Measurements from ENCODE around the gene REG3G. TPM values are rescaled to one million over a fixed set of nuclear protein-coding genes. Genes with fewer than 3 reads are reported as not detected.

The REG3G gene
- total RNA-seq, 6 experiments from 2014 or later: not detected

DNA sequence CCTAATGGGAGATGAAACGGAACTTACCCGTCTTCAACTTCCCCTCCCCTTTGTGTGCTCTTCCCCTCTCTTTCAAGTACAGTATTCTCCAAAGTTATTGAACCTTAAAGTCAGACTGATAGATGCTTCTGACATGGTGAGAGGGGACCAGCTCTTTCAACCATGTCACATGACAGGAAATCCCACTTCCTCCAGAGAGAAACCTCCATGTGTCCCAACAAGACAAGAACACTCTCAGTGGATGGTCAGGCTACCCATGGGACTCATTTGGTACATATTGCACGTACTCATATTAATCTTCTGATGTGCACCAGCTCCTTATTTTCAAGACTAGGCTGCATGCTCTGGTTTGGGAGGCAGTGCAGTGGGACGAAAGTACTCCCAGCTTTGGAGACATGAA lies 44.6 kb upstream of the REG3G start:
- no peaks in the 10 kb centered on the region for H3K4me1 Mint-ChIP-seq (ENCODE audit: low read depth)
- H3K9me3 Mint-ChIP-seq: peaks cover 4% of the 10 kb centered on the region
- TF ChIP-seq, protein P1, sequence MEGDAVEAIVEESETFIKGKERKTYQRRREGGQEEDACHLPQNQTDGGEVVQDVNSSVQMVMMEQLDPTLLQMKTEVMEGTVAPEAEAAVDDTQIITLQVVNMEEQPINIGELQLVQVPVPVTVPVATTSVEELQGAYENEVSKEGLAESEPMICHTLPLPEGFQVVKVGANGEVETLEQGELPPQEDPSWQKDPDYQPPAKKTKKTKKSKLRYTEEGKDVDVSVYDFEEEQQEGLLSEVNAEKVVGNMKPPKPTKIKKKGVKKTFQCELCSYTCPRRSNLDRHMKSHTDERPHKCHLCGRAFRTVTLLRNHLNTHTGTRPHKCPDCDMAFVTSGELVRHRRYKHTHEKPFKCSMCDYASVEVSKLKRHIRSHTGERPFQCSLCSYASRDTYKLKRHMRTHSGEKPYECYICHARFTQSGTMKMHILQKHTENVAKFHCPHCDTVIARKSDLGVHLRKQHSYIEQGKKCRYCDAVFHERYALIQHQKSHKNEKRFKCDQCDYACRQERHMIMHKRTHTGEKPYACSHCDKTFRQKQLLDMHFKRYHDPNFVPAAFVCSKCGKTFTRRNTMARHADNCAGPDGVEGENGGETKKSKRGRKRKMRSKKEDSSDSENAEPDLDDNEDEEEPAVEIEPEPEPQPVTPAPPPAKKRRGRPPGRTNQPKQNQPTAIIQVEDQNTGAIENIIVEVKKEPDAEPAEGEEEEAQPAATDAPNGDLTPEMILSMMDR (IDR thresholded peaks at IDR 0.05): no peak
- no peak for DNase-seq
- no peaks in the 10 kb centered on the region for H3K27me3 Mint-ChIP-seq (ENCODE audit: insufficient read depth)
- no peaks in the 10 kb centered on the region for H3K36me3 Mint-ChIP-seq (ENCODE audit: low read depth)
- no peak overlapping the region for H3K4me3 Mint-ChIP-seq
- H3K27ac Mint-ChIP-seq: no peak overlapping the region

DNA sequence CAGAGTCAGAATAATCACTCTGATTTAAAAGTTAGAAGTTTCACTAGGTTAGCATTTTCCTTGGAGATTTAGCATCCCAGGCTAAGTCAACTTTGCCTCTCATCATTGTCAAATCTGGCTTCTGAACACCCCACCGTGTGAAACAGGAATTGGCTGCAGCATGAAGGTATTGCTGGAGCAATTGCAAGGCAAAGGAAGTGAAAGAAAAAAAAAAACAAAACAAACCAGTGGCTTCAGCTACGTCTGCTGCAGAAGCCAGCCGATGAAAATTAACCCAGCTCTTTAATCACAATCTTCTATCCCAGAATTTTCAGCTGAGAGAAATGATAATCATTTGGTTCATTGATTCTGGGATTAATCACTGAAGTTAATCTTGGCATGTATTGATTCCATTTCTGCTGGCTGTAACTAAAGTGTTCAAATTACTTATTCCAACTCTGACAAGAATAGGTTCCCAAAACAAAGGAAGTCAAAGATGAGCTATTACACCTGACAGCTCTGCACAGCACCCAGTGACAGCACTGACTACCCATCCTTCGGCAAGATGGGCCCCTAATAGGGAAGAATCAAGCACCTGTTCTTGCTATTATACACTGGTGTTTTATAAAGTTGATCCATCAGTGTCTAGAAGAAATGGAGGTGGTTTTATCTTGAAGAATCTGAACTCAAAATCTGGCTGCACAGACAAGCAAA lies 42.7 kb upstream of the REG3G start:
- TF ChIP-seq, protein P1 (IDR thresholded peaks at IDR 0.05): no peak
- no peak for DNase-seq
- H3K27ac Mint-ChIP-seq: no peak overlapping the region

DNA sequence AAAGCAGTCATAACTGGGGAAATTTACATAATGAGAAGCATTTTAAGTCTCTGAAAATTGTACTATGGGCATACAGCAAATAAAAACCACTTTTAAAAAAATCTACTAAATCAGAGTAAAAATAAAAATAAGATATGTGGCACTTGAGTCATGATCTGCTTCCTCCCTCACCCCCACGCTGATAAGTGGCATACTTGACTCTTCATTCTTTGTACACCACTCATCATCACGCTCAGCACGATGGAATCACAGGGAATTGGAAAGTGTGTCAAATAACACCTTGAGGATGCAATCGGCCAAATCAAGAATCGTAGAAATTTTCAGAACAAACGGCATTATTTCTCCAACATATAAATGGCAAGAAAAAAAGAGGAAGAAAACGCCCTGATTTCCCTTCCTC lies 41.1 kb upstream of the REG3G start:
- Mint-ChIP-seq H3K27ac (no peak overlapping the region), H3K4me3 (no peak overlapping the region), H3K27me3 (ENCODE audit: insufficient read depth) (no peaks in the 10 kb centered on the region), H3K4me1 (ENCODE audit: low read depth) (no peaks in the 10 kb centered on the region), H3K36me3 (ENCODE audit: low read depth) (no peaks in the 10 kb centered on the region), H3K9me3 (peaks cover 4% of the 10 kb centered on the region)
- TF ChIP-seq, protein P1 (IDR thresholded peaks at IDR 0.05): no peak
- no peak for DNase-seq

More for the DNA sequence above, 42.7 kb upstream of the REG3G start:
- H3K27me3 Mint-ChIP-seq (ENCODE audit: insufficient read depth): no peaks in the 10 kb centered on the region
- peaks cover 4% of the 10 kb centered on the region for H3K9me3 Mint-ChIP-seq
- H3K36me3 Mint-ChIP-seq (ENCODE audit: low read depth): no peaks in the 10 kb centered on the region
- no peak overlapping the region for H3K4me3 Mint-ChIP-seq
- H3K4me1 Mint-ChIP-seq (ENCODE audit: low read depth): no peaks in the 10 kb centered on the region

DNA sequence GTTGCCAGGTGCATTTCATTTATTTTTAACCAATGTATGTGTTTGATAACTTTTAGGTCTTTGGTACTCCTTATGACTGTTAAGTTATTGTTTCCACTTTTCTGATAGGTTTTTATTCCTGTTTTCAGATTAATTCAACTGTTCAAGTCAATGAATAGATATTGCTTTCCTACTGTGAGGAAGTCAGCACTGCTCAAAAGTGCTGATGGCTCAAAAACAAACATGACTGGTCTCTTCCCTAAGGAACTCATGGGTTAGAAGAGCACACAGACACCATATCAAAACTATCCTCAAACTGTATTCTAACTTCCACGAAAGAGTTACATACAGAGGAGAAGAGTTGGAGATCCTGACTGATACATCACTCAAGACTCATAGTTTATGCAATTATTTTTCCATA lies 39.9 kb upstream of the REG3G start:
- Mint-ChIP-seq H3K36me3 (ENCODE audit: low read depth) (no peaks in the 10 kb centered on the region), H3K9me3 (peaks cover 4% of the 10 kb centered on the region)

DNA sequence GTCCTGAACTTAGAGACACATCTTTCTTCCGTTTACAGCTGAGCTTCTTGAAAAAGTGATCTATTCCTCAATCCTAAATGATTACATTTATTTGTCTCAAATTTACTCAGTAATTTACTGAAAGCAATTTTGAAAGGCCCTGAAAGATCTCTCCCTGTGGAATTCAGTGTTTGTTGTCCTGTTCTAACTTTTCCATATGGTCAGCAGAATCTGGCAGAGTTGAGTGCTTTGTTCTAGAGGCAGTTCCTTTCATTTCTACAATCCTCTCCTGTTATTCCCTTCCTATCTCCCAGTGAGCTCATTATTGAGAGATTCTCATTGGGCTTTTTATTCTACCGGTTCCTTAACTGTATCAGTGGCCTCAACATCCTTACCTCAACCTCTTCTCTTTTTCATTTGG lies 36.5 kb upstream of the REG3G start:
- Mint-ChIP-seq H3K9me3 (peaks cover 10% of the 10 kb centered on the region; the same call in 1 of the 2 replicates), H3K4me1 (ENCODE audit: low read depth) (no peaks in the 10 kb centered on the region), H3K36me3 (ENCODE audit: low read depth) (peaks cover 4% of the 10 kb centered on the region; the same call in 1 of the 2 replicates), H3K27me3 (ENCODE audit: insufficient read depth) (no peaks in the 10 kb centered on the region; the same call in none of the 2 replicates), H3K4me3 (no peak overlapping the region), H3K27ac (no peak overlapping the region)
- no peak for DNase-seq
- TF ChIP-seq, protein P1 (IDR thresholded peaks at IDR 0.05): no peak

More for the DNA sequence above, 39.9 kb upstream of the REG3G start:
- Mint-ChIP-seq H3K27ac (no peak overlapping the region), H3K4me1 (ENCODE audit: low read depth) (no peaks in the 10 kb centered on the region), H3K4me3 (no peak overlapping the region), H3K27me3 (ENCODE audit: insufficient read depth) (no peaks in the 10 kb centered on the region)
- TF ChIP-seq, protein P1 (IDR thresholded peaks at IDR 0.05): no peak
- no peak for DNase-seq

All from HFFc6 (cell line).